Uterus (tissue), 2 donors: ENCODE data around the gene SLC6A9.

Source experiments
- CTCF ChIP-seq, 4 experiments: fragments of 200-600 bp in 2 of 4; fragments of 450-650 bp in 2 of 4; sonication (generic) in 2 of 4; IDR thresholded peaks; one replicate each; pipeline ENCODE4 v1.5.1; 2016 to 2019; ENCODE audit warnings: antibody characterized with exemption in 4 of 4, mild to moderate bottlenecking in 2 of 4, moderate library complexity in 1 of 4
- POLR2A ChIP-seq, 2 donors: fragments of 450-650 bp; IDR thresholded peaks; one replicate each; pipeline ENCODE4 v1.6.1; 2016; ENCODE audit warnings: antibody characterized with exemption in 2 of 2, mild to moderate bottlenecking in 1 of 2, moderate library complexity in 1 of 2

GRCh38 chr1:44016890-44017400, 14.3 kb downstream of the SLC6A9 start:
- TF ChIP-seq CTCF (IDR thresholded peaks at IDR 0.05) (no peak), POLR2A (IDR thresholded peaks at IDR 0.05) (no peak)
